Adrenal gland (tissue), 12 donors: Measurements from ENCODE around the gene C22orf31. TPM values are rescaled to one million over a fixed set of nuclear protein-coding genes. Genes with fewer than 3 reads are reported as not detected.

Experiments used
- DNase-seq, 7 donors: peaks; one replicate each; pipeline ENCODE4 v3.0.0-alpha.2; 2019 to 2020
- H3K27ac ChIP-seq, 5 donors: fragments of 200-600 bp; sonication (generic) in 4 of 5; 1 replicate in 3 of 5; 2 replicates in 2 of 5; pipeline versions ENCODE4 v1.5.1 to v1.8.0; 2016 to 2020; ENCODE audit warnings: mild to moderate bottlenecking in 1 of 5
- H3K27me3 ChIP-seq: fragments of 200-600 bp; 2 replicates; pipeline ENCODE4 v1.8.0; 2021
- H3K36me3 ChIP-seq, 2 donors: fragments of 200-600 bp; replicated peaks in 1 of 2; 1 replicate in 1 of 2; 2 replicates in 1 of 2; pipeline versions ENCODE4 v1.5.1 to v1.8.0; 2018 to 2022
- H3K4me1 ChIP-seq, 2 donors: fragments of 200-600 bp; replicated peaks in 1 of 2; 1 replicate in 1 of 2; 2 replicates in 1 of 2; pipeline versions ENCODE4 v1.5.1 to v1.8.0; 2018 to 2021
- H3K4me3 ChIP-seq, 4 donors: fragments of 200-600 bp; sonication (generic) in 3 of 4; one replicate each; pipeline ENCODE4 v1.5.1; 2016 to 2018
- H3K9me3 ChIP-seq, 3 donors: fragments of 200-600 bp; sonication (generic) in 1 of 3; replicated peaks in 1 of 3; 1 replicate in 2 of 3; 2 replicates in 1 of 3; pipeline versions ENCODE4 v1.5.1 to v1.8.0; 2016 to 2021
- POLR2A ChIP-seq, 2 donors: fragments of 450-650 bp; IDR thresholded peaks; one replicate each; pipeline ENCODE4 v1.6.1; 2017; ENCODE audit warnings: antibody characterized with exemption in 2 of 2, mild to moderate bottlenecking in 2 of 2, moderate library complexity in 1 of 2
- WGBS, 4 donors: extraction: QIAGEN DNeasy Blood & Tissue Kit in 2 of 4; methylation state at CpG; one replicate each; pipeline versions ENCODE4 v1.1.5 to v1.1.7; 2013 to 2017; 5-methylcytosine and 5-hydroxymethylcytosine counted together
- intact Hi-C, 2 donors: fragments of 100-400 bp; cut with DNase I; formaldehyde crosslinking; loops; one replicate each; pipeline versions ENCODE4 v1.14.1 to v1.15.0; 2022 to 2023
- polyA plus RNA-seq, 3 donors: library from polyadenylated mRNA; stranded (reverse); fragments of 200-250 nt in 2 of 3; fragments of 350-450 nt in 1 of 3; fragmentation: Illumina TruSeq in 1 of 3; extraction: RNeasy Lipid Tissue Mini Kit (QIAGEN cat#74804) in 1 of 3; gene quantifications; one replicate each; pipeline ENCODE4 v1.2.3, GENCODE V29; 2013 to 2014
- total RNA-seq, 9 donors: library from RNA; depleted of rRNA in 4 of 9; stranded (reverse); fragments of >200 nt in 4 of 9; fragments of 120-200 nt in 1 of 9; fragmentation: NEBNext Ultra II Directional in 1 of 9; extraction: Animal tissue kit (Norgen Biotek cat#: 25700) in 1 of 9; gene quantifications; one replicate each; pipeline versions ENCODE4 v1.1.0 to v1.2.4, GENCODE V29; 2013 to 2023
- TF ChIP-seq, protein P1 (sequence below), 6 experiments: fragments of 450-650 bp in 4 of 6; fragments of 200-600 bp in 2 of 6; sonication (generic) in 1 of 6; IDR thresholded peaks; 1 replicate in 5 of 6; 2 replicates in 1 of 6; pipeline versions ENCODE4 v1.5.1 to v1.8.0; 2016 to 2021; ENCODE audit warnings: antibody characterized with exemption in 6 of 6, mild to moderate bottlenecking in 2 of 6, moderate library complexity in 1 of 6
- donor health status: healthy with polysubstance abuse.
- donor health status: Bipolar disorder and iron deficiency.
- donor health status: DM: yes; HTN: yes; CAD: no.
- donor health status: DM: no; HTN: no; CAD: no.
- donor health status: DM: no; HTN: no; CAD: no.
- donor health status: DM: yes; HTN: yes; CAD: no.

Gene C22orf31
- total and polyA plus RNA-seq, 12 donors: 0.11 to 1.9 (median 0.90) TPM; not detected in 8

DNA sequence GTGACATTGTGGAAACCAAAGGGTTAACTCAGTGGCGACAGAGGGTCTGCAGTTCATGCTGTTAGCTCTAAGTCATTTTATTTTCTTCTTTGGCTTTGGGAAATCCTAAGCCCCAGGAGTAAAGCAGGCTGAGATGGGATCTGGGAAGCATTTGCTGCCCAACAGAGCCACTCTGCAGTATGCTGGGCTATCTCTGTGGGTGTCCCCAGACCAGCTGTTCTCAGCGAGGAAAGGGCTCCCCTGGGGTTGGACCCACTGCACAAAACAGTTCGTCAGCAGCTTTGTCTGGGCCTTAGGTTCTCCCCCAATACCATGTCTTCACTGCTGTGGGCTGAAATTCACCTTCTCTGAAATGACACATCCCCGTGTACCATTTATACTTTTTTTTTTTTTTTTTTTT, 45.2 kb upstream of the C22orf31 start:
- Histone ChIP-seq H3K36me3 (no peaks in the 10 kb centered on the region), H3K4me1 (peaks cover 7% of the 10 kb centered on the region in 2 donors), H3K27ac (no peak overlapping the region), H3K27me3 (no peaks in the 10 kb centered on the region), H3K9me3 (no peaks in the 10 kb centered on the region), H3K4me3 (no peak overlapping the region)
- intact Hi-C loops: no loop called here
- TF ChIP-seq POLR2A (IDR thresholded peaks at IDR 0.05): no peak
- TF ChIP-seq, protein P1, sequence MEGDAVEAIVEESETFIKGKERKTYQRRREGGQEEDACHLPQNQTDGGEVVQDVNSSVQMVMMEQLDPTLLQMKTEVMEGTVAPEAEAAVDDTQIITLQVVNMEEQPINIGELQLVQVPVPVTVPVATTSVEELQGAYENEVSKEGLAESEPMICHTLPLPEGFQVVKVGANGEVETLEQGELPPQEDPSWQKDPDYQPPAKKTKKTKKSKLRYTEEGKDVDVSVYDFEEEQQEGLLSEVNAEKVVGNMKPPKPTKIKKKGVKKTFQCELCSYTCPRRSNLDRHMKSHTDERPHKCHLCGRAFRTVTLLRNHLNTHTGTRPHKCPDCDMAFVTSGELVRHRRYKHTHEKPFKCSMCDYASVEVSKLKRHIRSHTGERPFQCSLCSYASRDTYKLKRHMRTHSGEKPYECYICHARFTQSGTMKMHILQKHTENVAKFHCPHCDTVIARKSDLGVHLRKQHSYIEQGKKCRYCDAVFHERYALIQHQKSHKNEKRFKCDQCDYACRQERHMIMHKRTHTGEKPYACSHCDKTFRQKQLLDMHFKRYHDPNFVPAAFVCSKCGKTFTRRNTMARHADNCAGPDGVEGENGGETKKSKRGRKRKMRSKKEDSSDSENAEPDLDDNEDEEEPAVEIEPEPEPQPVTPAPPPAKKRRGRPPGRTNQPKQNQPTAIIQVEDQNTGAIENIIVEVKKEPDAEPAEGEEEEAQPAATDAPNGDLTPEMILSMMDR (IDR thresholded peaks at IDR 0.05): no peak
- 48 to 71% (median 51%) methylated on average over 4 of the region's 4 CpGs for WGBS, 4 donors
- no peak for DNase-seq

DNA sequence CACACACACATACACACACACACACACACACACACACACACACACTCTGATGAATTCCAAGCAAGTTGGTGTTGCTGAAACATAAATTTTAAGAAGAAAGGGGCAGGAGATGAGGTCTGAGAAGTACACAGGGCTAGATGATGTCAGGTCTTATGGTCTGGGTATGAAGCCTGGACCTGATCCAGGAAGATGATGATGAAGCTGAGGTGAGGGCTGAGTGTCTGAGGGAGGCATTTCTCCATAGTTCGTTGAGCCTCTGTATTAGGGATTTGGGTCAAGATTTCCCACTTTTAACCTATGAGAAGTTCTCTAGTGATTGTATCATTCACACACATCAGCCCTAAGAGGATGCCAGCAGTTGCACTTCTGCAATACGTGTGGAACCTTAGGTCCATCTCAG, 43.8 kb upstream of the C22orf31 start:
- Histone ChIP-seq H3K27me3 (no peaks in the 10 kb centered on the region), H3K4me3 (no peak overlapping the region), H3K27ac (no peak overlapping the region), H3K9me3 (no peaks in the 10 kb centered on the region), H3K36me3 (no peaks in the 10 kb centered on the region), H3K4me1 (peaks cover 7% of the 10 kb centered on the region in 2 donors)
- intact Hi-C loops: no loop called here
- 45 to 60% (median 56%) methylated on average over 2 of the region's 2 CpGs for WGBS, 4 donors
- TF ChIP-seq, protein P1 (IDR thresholded peaks at IDR 0.05): no peak
- TF ChIP-seq POLR2A (IDR thresholded peaks at IDR 0.05): no peak
- no peak for DNase-seq

DNA sequence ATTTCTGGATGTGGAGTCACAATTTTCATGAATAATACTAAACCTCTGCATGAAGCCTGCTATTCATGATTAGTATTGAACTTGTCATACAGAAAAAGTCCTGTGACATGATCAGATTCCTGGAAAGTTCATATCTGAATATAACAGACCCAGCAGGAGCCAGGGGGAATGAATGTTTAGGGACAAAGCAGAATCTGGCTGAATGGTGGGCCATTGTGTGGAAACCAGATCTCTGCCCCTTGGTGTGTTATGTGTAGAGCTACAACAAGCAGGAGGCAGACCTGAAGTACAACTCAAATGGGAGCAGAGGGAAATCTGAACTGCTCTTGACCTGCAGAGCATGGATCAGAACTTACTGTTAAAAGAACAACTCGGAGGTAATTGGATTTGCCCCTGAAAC, 41.5 kb upstream of the C22orf31 start:
- Histone ChIP-seq H3K4me3 (no peak overlapping the region), H3K9me3 (no peaks in the 10 kb centered on the region), H3K27me3 (no peaks in the 10 kb centered on the region), H3K36me3 (no peaks in the 10 kb centered on the region), H3K4me1 (peaks cover 0 to 7% of the 10 kb centered on the region in 2 donors), H3K27ac (no peak overlapping the region)
- DNase-seq: no peak
- WGBS, 4 donors: 73 to 95% (median 87%) methylated on average over 1 of the region's 1 CpG
- no peak for TF ChIP-seq POLR2A (IDR thresholded peaks at IDR 0.05)
- TF ChIP-seq, protein P1 (IDR thresholded peaks at IDR 0.05): no peak
- intact Hi-C loops: no loop called here

DNA sequence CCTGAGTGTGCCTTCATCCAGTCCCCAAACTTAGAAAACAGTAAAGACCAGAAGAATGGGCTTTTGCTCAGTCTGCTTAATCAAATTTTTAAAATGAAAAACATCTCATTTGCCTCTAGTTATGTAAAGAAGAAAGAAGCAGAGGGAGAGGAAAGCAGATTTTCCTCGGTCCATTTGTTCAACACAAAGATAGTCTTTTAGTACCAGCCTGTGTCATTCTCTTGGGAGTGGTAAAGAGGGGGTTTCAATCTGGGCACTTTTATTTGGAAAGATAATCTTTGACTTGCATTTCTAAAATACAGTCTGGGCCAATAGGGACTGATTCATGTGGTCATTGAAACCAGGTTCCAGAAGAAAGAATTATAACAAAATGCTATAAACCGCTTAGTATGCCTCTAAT, 40.7 kb upstream of the C22orf31 start:
- no peaks in the 10 kb centered on the region for H3K36me3 ChIP-seq
- H3K9me3 ChIP-seq: no peaks in the 10 kb centered on the region
- H3K27me3 ChIP-seq: no peaks in the 10 kb centered on the region
- H3K4me1 ChIP-seq: peaks cover 0 to 7% of the 10 kb centered on the region in 2 donors
- no peak for TF ChIP-seq POLR2A (IDR thresholded peaks at IDR 0.05)
- TF ChIP-seq, protein P1 (IDR thresholded peaks at IDR 0.05): no peak
- no peak for DNase-seq
- 92 to 99% (median 95%) methylated on average over 2 of the region's 2 CpGs for WGBS, 4 donors
- intact Hi-C loops: no loop called here
- H3K4me3 ChIP-seq: no peak overlapping the region
- no peak overlapping the region for H3K27ac ChIP-seq
